Gastroesophageal sphincter (tissue), 4 donors: ENCODE data around the gene RTKN. TPM values are rescaled to one million over a fixed set of nuclear protein-coding genes. Genes with fewer than 3 reads are reported as not detected.

Experiments
- ATAC-seq: fragments of 150-250 bp; one replicate; pipeline ENCODE4 v1.9.1; 2016; ENCODE audit warnings: mild to moderate bottlenecking, moderate library complexity
- H3K27ac ChIP-seq, 4 donors: fragments of 200-600 bp; sonication (generic) in 3 of 4; 1 replicate in 3 of 4; 2 replicates in 1 of 4; pipeline ENCODE4 v1.5.1; 2016 to 2019
- H3K27me3 ChIP-seq: fragments of 200-600 bp; sonication (generic); one replicate; pipeline ENCODE4 v1.5.1; 2019
- H3K36me3 ChIP-seq, 2 donors: fragments of 200-600 bp; sonication (generic); one replicate each; pipeline ENCODE4 v1.5.1; 2019; ENCODE audit warnings: control low read depth in 1 of 2
- H3K4me1 ChIP-seq, 3 donors: fragments of 200-600 bp; sonication (generic); 1 replicate in 2 of 3; 2 replicates in 1 of 3; pipeline ENCODE4 v1.5.1; 2016 to 2019; ENCODE audit warnings: control low read depth in 2 of 3
- H3K4me3 ChIP-seq, 2 donors: fragments of 200-600 bp; sonication (generic); one replicate each; pipeline ENCODE4 v1.5.1; 2019; ENCODE audit warnings: mild to moderate bottlenecking in 1 of 2, moderate library complexity in 1 of 2
- H3K9me3 ChIP-seq, 3 donors: fragments of 200-600 bp; sonication (generic); one replicate each; pipeline ENCODE4 v1.5.1; 2017 to 2019; ENCODE audit warnings: control low read depth in 2 of 3
- EP300 ChIP-seq: sonication (generic); formaldehyde crosslinking; IDR thresholded peaks from one replicate; pipeline ENCODE4 v1.6.1; 2017; ENCODE audit warnings: antibody characterized with exemption, mild to moderate bottlenecking
- POLR2A ChIP-seq, 2 donors: fragments of 450-650 bp; IDR thresholded peaks; one replicate each; pipeline ENCODE4 v1.6.1; 2017; ENCODE audit warnings: antibody characterized with exemption in 2 of 2, mild to moderate bottlenecking in 2 of 2, moderate library complexity in 1 of 2
- POLR2AphosphoS5 ChIP-seq: sonication (generic); formaldehyde crosslinking; IDR thresholded peaks from one replicate; pipeline ENCODE4 v1.6.1; 2017; ENCODE audit warnings: antibody characterized with exemption
- WGBS, 2 donors: methylation state at CpG; one replicate each; pipeline ENCODE4 v1.1.5; 2018; ENCODE audit warnings: low coverage in 1 of 2; 5-methylcytosine and 5-hydroxymethylcytosine counted together
- total RNA-seq, 4 donors: library from RNA; depleted of rRNA; stranded (reverse); fragments of >200 nt; gene quantifications; one replicate each; pipeline ENCODE4 v1.1.0, GENCODE V29; 2016
- TF ChIP-seq, protein P1 (sequence below), 4 experiments: fragments of 200-600 bp in 2 of 4; fragments of 450-650 bp in 2 of 4; sonication (generic) in 1 of 4; IDR thresholded peaks; one replicate each; pipeline ENCODE4 v1.5.1; 2017 to 2019; ENCODE audit warnings: antibody characterized with exemption in 4 of 4, mild to moderate bottlenecking in 2 of 4, moderate library complexity in 2 of 4

Gene RTKN
- total RNA-seq, 4 donors from 2014 or later = 10.9 to 17.3 (median 14.0) TPM

DNA sequence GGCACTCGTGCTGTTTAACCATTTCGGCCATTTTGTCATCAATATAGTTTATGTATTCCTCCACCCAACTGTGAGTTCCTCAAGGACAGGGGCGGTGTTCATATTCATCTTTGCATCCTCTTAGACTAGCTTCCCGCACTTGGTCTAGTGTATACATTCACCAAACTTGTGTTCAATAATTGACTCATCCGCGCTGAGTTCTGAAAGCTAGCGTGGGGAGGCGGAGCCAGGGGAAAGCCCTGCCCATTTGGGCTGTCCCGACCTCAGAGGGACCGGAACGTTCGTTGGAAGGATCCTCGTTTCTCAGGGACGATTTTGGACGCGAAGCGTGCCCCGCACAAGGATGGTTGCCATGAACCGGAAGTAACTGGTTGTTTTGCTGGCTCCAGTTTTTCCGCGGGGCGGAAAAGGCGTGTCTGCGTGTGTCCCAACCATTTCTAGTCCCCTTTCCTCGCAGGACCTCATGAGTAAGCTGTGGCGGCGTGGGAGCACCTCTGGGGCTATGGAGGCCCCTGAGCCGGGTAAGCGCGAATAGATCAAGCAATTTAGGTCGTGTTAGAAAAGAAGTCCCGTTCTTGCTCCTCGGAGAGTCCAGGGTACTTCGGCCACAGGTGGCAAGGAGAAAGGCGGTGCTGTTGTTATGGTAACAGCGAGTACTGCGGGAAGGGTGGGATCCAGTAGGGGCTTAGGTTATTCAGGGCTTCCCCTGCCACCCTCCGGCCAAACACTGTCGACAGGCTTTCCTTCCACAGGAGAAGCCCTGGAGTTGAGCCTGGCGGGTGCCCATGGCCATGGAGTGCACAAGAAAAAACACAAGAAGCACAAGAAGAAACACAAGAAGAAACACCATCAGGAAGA lies 13.1 kb upstream of the RTKN start, which contains the start of gene INO80B:
INO80B (plus strand) TSS at position 434 of the 858 bp plus-strand sequence; CDS start at position 464, 30 bp downstream.
- H3K4me3 ChIP-seq = peak within 1 kb of the TSS; percentile 54 to 79
- peaks cover 2 to 44% (median 29%) of the 10 kb centered on the region in 3 donors for H3K4me1 ChIP-seq
- peak; percentile 61 for ATAC-seq
- H3K27ac ChIP-seq = peak within 1 kb of the TSS in 3 of 4 donors; percentile 74 to 82 (median 76)
- TF ChIP-seq POLR2A (IDR thresholded peaks at IDR 0.05) (peak in 1 of 2 donors; percentile 12), EP300 (no peak), POLR2AphosphoS5 (peak; percentile 91)
- TF ChIP-seq, protein P1, sequence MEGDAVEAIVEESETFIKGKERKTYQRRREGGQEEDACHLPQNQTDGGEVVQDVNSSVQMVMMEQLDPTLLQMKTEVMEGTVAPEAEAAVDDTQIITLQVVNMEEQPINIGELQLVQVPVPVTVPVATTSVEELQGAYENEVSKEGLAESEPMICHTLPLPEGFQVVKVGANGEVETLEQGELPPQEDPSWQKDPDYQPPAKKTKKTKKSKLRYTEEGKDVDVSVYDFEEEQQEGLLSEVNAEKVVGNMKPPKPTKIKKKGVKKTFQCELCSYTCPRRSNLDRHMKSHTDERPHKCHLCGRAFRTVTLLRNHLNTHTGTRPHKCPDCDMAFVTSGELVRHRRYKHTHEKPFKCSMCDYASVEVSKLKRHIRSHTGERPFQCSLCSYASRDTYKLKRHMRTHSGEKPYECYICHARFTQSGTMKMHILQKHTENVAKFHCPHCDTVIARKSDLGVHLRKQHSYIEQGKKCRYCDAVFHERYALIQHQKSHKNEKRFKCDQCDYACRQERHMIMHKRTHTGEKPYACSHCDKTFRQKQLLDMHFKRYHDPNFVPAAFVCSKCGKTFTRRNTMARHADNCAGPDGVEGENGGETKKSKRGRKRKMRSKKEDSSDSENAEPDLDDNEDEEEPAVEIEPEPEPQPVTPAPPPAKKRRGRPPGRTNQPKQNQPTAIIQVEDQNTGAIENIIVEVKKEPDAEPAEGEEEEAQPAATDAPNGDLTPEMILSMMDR (IDR thresholded peaks at IDR 0.05) = no peak
- H3K9me3 ChIP-seq = no peaks in the 10 kb centered on the region
- no peaks in the 10 kb centered on the region for H3K36me3 ChIP-seq
- H3K27me3 ChIP-seq = no peaks in the 10 kb centered on the region
- 0 to 1% methylated on average over 2 to 16 of the region's 40 CpGs for WGBS, 2 donors

DNA sequence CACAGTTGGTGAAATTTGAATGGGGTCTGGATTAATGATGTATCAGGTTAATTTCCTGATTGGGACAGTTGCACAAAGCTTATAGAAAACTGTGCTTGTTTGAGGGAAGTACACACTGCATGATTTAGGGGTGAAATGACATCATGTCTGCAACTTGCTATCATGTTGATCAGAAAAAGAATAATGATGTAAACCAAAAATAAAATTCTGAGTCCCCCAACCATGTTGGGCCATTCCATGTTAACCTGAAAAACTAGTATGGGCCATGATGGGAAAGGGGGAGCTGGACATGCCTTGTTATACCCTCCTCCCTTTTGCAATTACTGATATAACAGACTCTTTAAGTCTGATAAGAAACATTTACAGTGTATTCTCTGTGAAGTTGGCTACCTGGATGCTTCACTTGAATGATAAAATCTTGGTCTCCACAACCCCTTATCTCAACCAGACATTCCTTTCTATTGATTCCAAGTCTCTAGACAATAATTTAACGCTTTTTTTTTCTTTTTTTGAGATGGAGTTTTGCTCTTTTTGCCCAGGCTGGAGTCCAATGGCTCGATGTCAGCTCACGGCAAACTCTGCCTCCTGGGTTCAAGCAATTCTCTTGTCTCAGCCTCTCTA lies 8.9 kb upstream of the RTKN start:
- H3K27ac ChIP-seq = no peak overlapping the region
- TF ChIP-seq, protein P1 (IDR thresholded peaks at IDR 0.05) = no peak
- TF ChIP-seq POLR2AphosphoS5 = no peak
- TF ChIP-seq EP300 = no peak
- TF ChIP-seq POLR2A (IDR thresholded peaks at IDR 0.05) = no peak
- WGBS, 2 donors = 82 to 93% methylated on average over 3 of the region's 3 CpGs
- H3K36me3 ChIP-seq = no peaks in the 10 kb centered on the region
- peaks cover 2 to 12% (median 7%) of the 10 kb centered on the region in 3 donors for H3K4me1 ChIP-seq
- H3K9me3 ChIP-seq = no peaks in the 10 kb centered on the region
- no peaks in the 10 kb centered on the region for H3K27me3 ChIP-seq
- no peak for ATAC-seq
- no peak overlapping the region for H3K4me3 ChIP-seq

DNA sequence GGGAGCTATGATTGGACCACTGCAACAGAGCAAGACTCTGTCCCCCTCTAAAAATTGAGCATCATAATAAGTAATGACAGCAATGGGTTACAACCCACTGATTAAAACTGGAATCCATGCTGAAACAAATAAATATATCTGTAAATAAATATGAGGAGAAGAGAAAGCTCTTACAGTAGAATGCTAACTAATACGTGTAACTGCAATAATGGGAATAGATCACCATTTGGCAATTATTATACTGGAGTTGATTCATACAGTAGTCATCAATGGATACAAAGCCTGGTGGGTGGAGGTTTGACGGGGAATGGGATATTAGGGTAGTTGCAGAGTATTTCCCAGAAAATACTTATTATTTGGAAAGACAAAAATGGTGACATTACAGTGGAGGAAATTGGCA lies 7.0 kb upstream of the RTKN start:
- no peak overlapping the region for H3K4me3 ChIP-seq
- no peaks in the 10 kb centered on the region for H3K36me3 ChIP-seq
- TF ChIP-seq POLR2AphosphoS5 = no peak
- TF ChIP-seq POLR2A (IDR thresholded peaks at IDR 0.05) = no peak
- TF ChIP-seq EP300 = no peak
- TF ChIP-seq, protein P1 (IDR thresholded peaks at IDR 0.05) = no peak
- H3K27ac ChIP-seq = no peak overlapping the region
- no peaks in the 10 kb centered on the region for H3K4me1 ChIP-seq
- H3K9me3 ChIP-seq = no peaks in the 10 kb centered on the region
- WGBS, 2 donors = 67 to 68% methylated on average over 2 of the region's 2 CpGs
- ATAC-seq = no peak
- peaks cover 2% of the 10 kb centered on the region for H3K27me3 ChIP-seq

DNA sequence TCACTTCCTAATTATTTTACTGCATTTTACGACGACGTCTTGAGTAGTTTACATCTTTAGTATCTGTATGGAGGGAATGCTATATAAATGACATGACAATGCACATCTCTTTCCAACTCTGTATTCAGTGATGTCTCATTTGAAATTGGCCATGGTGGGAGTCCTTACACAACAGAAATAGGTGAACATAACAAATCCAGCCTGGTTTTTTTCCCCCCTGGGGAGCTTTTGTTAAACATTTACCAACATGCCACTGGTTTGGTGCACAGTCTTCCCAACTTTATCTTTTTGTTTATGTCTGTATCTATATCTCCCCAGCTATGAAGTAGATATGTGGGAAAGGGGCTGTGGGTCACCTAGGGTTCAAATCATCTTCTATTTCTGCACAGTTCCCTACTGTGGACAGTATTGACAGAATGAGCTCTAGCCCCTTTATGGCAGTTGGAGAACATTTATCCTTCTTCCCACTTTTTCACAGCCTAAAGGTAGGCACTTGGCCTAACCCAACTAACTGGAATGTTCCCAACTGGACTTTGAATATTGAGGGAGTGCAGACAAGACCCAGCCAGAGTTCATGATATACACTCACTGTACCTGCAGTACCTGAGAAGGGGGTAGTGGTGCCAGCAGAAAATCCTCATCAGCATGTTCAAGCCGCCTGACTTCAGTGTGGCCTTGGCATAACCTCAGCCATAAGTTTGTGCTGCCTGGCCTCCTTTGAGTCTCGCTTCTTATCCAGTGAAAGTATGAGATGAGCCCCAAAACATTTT lies 5.7 kb upstream of the RTKN start:
- H3K4me1 ChIP-seq = no peaks in the 10 kb centered on the region
- WGBS, 2 donors = 72 to 78% methylated on average over 3 to 4 of the region's 5 CpGs
- no peaks in the 10 kb centered on the region for H3K36me3 ChIP-seq
- no peak overlapping the region for H3K27ac ChIP-seq
- no peaks in the 10 kb centered on the region for H3K9me3 ChIP-seq
- TF ChIP-seq, protein P1 (IDR thresholded peaks at IDR 0.05) = no peak
- TF ChIP-seq POLR2A (IDR thresholded peaks at IDR 0.05) (no peak), POLR2AphosphoS5 (no peak), EP300 (no peak)
- H3K4me3 ChIP-seq = no peak overlapping the region
- H3K27me3 ChIP-seq = peaks cover 11% of the 10 kb centered on the region
- ATAC-seq = no peak
